SIG-M5 treated with dmso at 0.1 percent for 504 hours (cell line): Measurements from ENCODE around the gene ASB13.

Experiments used
- DNase-seq: peaks from one replicate; lab custom pipeline; 2025; ENCODE audit not compliant: unreplicated experiment; lab: John Stamatoyannopoulos, UW

The ASB13 gene

GRCh38 chr10:5666008-5666840 is at the start of gene ASB13:
TSS of gene ASB13 (minus strand) at chr10:5666595. CDS start at chr10:5666551, 44 bp downstream.
- peak; percentile 32 for DNase-seq

- DNase-seq: no peak
These were observed 45.2 kb upstream of the ASB13 start for GRCh38 chr10:5711642-5712041.

GRCh38 chr10:5710859-5711258 is 44.5 kb upstream of the ASB13 start:
- no peak for DNase-seq

- DNase-seq: no peak
These were observed 43.5 kb upstream of the ASB13 start for GRCh38 chr10:5709865-5710264.

- DNase-seq: no peak
These were observed 42.0 kb upstream of the ASB13 start for GRCh38 chr10:5708356-5708755.

- DNase-seq: no peak
These were observed 31.7 kb upstream of the ASB13 start for GRCh38 chr10:5698062-5698461.

- DNase-seq: no peak
These were observed 30.9 kb upstream of the ASB13 start for GRCh38 chr10:5697342-5697741.

GRCh38 chr10:5694573-5694972 is 28.2 kb upstream of the ASB13 start:
- DNase-seq: no peak

- no peak for DNase-seq
These were observed 26.3 kb upstream of the ASB13 start for GRCh38 chr10:5692461-5693358.

GRCh38 chr10:5691786-5692185 is 25.4 kb upstream of the ASB13 start:
- DNase-seq: no peak

GRCh38 chr10:5688587-5688986 is 22.2 kb upstream of the ASB13 start:
- no peak for DNase-seq

GRCh38 chr10:5685764-5686240 is 19.4 kb upstream of the ASB13 start:
- peak; percentile 6 for DNase-seq

GRCh38 chr10:5684971-5685763 is 18.8 kb upstream of the ASB13 start:
- DNase-seq: peak; percentile 66

- DNase-seq: peak; percentile 96
These were observed 18.0 kb upstream of the ASB13 start, which contains the start of gene TASOR2 for GRCh38 chr10:5684318-5684970. TSS of gene TASOR2 (plus strand) at chr10:5684838. CDS start at chr10:5720643, 35,805 bp downstream.

- no peak for DNase-seq
These were observed 16.7 kb upstream of the ASB13 start for GRCh38 chr10:5683065-5683464.

- no peak for DNase-seq
These were observed 15.5 kb upstream of the ASB13 start for GRCh38 chr10:5681930-5682329.

GRCh38 chr10:5679606-5680005 is 13.2 kb upstream of the ASB13 start:
- no peak for DNase-seq

GRCh38 chr10:5679037-5679435 is 12.6 kb upstream of the ASB13 start:
- DNase-seq: no peak

GRCh38 chr10:5678397-5679036 is 12.1 kb upstream of the ASB13 start:
- no peak for DNase-seq
